ENCODE measurements around the gene FGFRL1.

- TF ChIP-seq POLR2AphosphoS5 (IDR thresholded peaks at IDR 0.05) = no peak
- TF ChIP-seq CTCF (IDR thresholded peaks at IDR 0.05) = no peak
- TF ChIP-seq EP300 (IDR thresholded peaks at IDR 0.05; ENCODE audit: low read depth) = no peak
- TF ChIP-seq POLR2A (IDR thresholded peaks at IDR 0.05) = no peak
Observed at GRCh38 chr4:1021386-1022050, 10.1 kb downstream of the FGFRL1 start.
